ENCODE data around the gene GZMA.

The GZMA gene

DNA sequence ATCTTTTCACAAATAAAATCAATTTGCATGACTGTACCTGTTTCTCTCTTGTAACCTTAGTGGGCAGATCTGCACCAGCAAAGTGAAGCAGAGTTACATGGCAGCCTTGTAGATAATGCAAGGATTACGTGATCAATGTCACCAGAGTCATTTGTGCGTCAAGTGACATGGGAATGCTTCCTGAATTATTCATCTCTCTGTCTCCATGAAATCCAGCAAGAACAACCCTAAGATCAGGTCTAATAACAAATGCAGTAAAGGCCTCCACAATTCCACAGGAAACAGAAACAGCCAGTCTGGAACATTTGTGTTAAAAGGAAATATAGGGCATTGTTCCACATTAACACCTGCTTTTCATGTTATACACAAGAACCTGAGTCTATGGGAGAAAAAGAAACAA, 7.8 kb downstream of the GZMA start:
- Histone ChIP-seq H3K36me3 (ENCODE audit: control insufficient read depth, insufficient read depth, low read length) (no peaks in the 10 kb centered on the region), H3K27ac (ENCODE audit: low read depth, low read length) (no peak overlapping the region), H3K9ac (ENCODE audit: low read depth, low read length) (no peak overlapping the region), H3K9me3 (ENCODE audit: control insufficient read depth, insufficient read depth, low read length) (no peaks in the 10 kb centered on the region), H3K4me3 (ENCODE audit: low read depth, low read length) (no peak overlapping the region), H3K27me3 (ENCODE audit: control insufficient read depth, insufficient read depth, low read length) (no peaks in the 10 kb centered on the region), H3K4me1 (ENCODE audit: control insufficient read depth, insufficient read depth, low read length) (peaks cover 10% of the 10 kb centered on the region)

DNA sequence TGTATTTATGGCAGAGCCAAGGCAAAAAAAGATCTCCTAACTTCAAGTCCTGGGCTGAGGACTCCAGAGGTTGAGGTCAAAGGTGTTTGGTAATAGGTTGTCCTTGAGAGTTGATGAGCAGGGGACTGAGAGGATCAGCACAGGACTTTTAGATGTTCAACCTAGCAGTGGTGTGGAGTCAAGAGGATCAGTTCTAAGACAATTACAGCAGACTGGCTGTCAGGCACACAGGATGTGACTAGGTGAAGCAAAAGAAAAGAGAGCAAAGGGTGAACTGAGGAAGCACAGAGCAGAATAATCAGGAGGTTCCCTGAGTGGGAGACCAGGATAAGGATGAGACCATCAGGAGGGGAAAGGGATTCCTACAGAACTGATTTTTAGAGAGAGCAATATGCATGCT, 10.9 kb downstream of the GZMA start:
- Histone ChIP-seq H3K9me3 (ENCODE audit: control insufficient read depth, insufficient read depth, low read length) (no peaks in the 10 kb centered on the region), H3K4me1 (ENCODE audit: control insufficient read depth, insufficient read depth, low read length) (peaks cover 10% of the 10 kb centered on the region), H3K9ac (ENCODE audit: low read depth, low read length) (no peak overlapping the region), H3K27ac (ENCODE audit: low read depth, low read length) (no peak overlapping the region), H3K27me3 (ENCODE audit: control insufficient read depth, insufficient read depth, low read length) (no peaks in the 10 kb centered on the region), H3K36me3 (ENCODE audit: control insufficient read depth, insufficient read depth, low read length) (no peaks in the 10 kb centered on the region), H3K4me3 (ENCODE audit: low read depth, low read length) (no peak overlapping the region)

DNA sequence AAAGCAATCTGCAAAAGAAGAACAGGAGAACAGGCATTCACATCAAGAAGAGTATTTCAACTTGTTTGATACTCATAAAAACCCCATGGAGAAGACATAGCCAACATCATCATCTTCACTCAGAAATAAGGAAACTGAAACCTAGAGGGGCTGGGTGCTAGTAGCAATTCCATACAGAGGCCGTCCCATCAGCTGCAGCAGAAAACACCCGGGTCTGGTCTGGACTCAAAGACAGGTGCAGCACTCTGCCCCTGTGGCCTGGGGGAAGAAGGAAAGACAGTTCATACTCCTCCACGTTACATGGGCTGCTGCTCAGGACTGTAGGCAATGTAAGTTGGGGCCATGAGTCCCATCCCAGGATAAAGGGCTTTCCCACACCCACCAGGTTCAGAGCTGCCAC, 11.6 kb downstream of the GZMA start:
- Histone ChIP-seq H3K4me1 (ENCODE audit: control insufficient read depth, insufficient read depth, low read length) (peaks cover 10% of the 10 kb centered on the region), H3K36me3 (ENCODE audit: control insufficient read depth, insufficient read depth, low read length) (no peaks in the 10 kb centered on the region), H3K9ac (ENCODE audit: low read depth, low read length) (no peak overlapping the region), H3K27ac (ENCODE audit: low read depth, low read length) (no peak overlapping the region), H3K4me3 (ENCODE audit: low read depth, low read length) (no peak overlapping the region), H3K27me3 (ENCODE audit: control insufficient read depth, insufficient read depth, low read length) (no peaks in the 10 kb centered on the region), H3K9me3 (ENCODE audit: control insufficient read depth, insufficient read depth, low read length) (no peaks in the 10 kb centered on the region)

DNA sequence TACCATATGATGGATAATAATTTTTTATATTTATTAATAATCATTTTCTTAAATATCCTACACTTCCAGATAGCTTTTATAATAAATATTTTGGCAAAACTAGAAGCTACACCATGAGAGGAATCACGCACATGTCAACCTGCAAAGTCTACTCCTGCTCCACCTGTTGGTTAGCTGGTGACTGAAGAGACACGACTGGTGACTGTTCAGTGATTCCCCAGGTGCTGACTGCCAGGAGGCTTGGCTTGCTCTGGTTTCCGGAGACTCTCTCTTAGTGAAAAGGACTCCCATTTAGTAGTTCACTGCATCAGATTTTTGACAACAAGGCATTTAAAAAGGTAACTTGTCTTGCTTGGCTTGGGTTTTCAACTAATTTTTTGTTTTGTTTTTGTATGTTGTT, 20.9 kb downstream of the GZMA start:
- no peak overlapping the region for H3K4me3 ChIP-seq (ENCODE audit: low read depth, low read length)
- H3K4me1 ChIP-seq (ENCODE audit: control insufficient read depth, insufficient read depth, low read length) = no peaks in the 10 kb centered on the region
- H3K27ac ChIP-seq (ENCODE audit: low read depth, low read length) = no peak overlapping the region
- H3K9me3 ChIP-seq (ENCODE audit: control insufficient read depth, insufficient read depth, low read length) = no peaks in the 10 kb centered on the region
- H3K9ac ChIP-seq (ENCODE audit: low read depth, low read length) = no peak overlapping the region
- H3K36me3 ChIP-seq (ENCODE audit: control insufficient read depth, insufficient read depth, low read length) = no peaks in the 10 kb centered on the region
- no peaks in the 10 kb centered on the region for H3K27me3 ChIP-seq (ENCODE audit: control insufficient read depth, insufficient read depth, low read length)

DNA sequence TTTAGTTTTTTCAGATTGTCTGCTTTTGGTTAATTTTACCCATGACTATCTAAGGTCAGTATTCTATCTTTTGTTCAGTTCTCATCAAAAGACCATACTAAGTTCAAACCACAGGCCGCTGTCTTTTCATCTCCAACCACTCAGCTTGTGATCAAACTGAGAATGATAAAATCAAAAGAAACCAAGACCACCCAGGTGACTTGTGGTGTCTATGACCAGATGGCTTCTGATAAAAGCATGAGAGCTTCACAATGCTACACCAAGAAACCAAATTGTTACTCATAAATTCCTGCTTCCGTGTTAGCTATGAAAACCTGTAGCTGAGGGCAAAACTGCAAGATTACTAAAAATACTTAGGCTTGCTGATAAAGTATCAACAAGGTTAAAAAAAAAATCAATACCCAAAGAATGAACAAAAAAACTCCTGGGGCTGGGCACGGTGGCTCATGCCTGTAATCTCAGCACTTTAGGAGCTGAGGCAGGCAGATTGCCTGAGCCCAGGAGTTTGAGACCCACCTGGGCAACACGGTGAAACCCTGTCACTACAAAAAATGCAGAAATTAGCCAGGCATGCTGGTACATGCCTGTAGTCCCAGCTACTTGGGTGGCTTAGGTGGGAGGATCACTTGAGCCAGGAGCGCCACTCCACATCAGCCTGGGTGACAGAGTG, 31.7 kb downstream of the GZMA start:
- Histone ChIP-seq H3K4me1 (ENCODE audit: control insufficient read depth, insufficient read depth, low read length) (no peaks in the 10 kb centered on the region), H3K27me3 (ENCODE audit: control insufficient read depth, insufficient read depth, low read length) (no peaks in the 10 kb centered on the region), H3K27ac (ENCODE audit: low read depth, low read length) (no peak overlapping the region), H3K9me3 (ENCODE audit: control insufficient read depth, insufficient read depth, low read length) (no peaks in the 10 kb centered on the region), H3K9ac (ENCODE audit: low read depth, low read length) (no peak overlapping the region), H3K36me3 (ENCODE audit: control insufficient read depth, insufficient read depth, low read length) (no peaks in the 10 kb centered on the region), H3K4me3 (ENCODE audit: low read depth, low read length) (no peak overlapping the region)

DNA sequence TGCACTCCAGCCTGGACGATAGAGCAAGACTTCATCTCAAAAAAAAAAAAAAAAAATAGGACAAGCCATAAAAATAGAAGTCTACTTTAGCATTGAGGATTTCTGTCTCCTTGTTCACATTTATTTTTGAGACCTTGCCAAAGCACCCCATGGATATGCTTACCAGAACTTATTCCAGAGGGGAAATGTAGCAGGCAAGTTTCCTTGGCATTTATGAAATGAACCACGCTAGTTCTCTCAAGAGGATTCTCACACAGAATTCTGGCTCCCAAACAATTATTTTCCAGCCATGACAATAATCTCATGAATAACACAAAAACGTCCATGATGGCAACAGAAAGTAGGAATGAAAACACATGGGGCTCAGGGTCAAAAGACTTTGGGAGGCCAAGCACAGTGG, 34.1 kb downstream of the GZMA start:
- Histone ChIP-seq H3K36me3 (ENCODE audit: control insufficient read depth, insufficient read depth, low read length) (no peaks in the 10 kb centered on the region), H3K27me3 (ENCODE audit: control insufficient read depth, insufficient read depth, low read length) (no peaks in the 10 kb centered on the region), H3K4me1 (ENCODE audit: control insufficient read depth, insufficient read depth, low read length) (no peaks in the 10 kb centered on the region), H3K9me3 (ENCODE audit: control insufficient read depth, insufficient read depth, low read length) (no peaks in the 10 kb centered on the region), H3K4me3 (ENCODE audit: low read depth, low read length) (no peak overlapping the region), H3K9ac (ENCODE audit: low read depth, low read length) (no peak overlapping the region), H3K27ac (ENCODE audit: low read depth, low read length) (no peak overlapping the region)

DNA sequence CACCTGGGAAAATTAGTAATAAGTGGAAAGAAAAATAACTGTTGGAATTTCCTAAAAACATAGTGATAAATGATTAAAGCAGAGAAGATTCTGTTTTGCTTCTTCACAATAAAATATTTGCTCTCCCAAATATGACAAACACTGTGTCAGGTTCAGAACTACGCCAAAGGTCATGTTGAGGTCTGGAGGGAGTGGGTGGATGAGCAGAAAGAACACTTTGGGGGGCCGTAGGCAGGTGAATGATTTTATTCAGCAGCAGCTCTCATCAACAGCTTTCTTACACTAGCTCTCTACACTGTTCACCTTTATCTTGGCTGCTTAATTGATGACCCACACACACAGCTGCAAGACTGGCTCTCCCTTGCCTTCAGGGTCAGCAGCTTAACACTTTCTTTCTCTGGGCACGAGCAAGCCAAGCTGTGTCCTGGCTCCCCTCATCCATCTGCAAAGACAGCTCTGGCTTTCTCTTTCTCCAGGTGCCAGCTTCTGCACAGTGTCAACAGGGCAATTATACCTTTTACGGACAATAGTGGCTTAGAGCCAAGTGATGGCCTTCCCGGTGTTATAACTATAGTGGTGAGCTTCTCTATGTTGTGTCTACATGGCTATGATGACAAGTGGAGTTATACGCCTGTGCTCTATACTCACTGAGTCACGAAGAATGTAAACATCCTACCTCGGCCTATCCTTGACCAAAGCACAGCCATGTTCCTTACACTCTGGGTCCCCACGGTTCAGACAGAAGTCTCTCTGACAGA, 38.6 kb downstream of the GZMA start:
- Histone ChIP-seq H3K36me3 (ENCODE audit: control insufficient read depth, insufficient read depth, low read length) (no peaks in the 10 kb centered on the region), H3K27ac (ENCODE audit: low read depth, low read length) (no peak overlapping the region), H3K9ac (ENCODE audit: low read depth, low read length) (no peak overlapping the region), H3K4me3 (ENCODE audit: low read depth, low read length) (no peak overlapping the region), H3K27me3 (ENCODE audit: control insufficient read depth, insufficient read depth, low read length) (no peaks in the 10 kb centered on the region), H3K4me1 (ENCODE audit: control insufficient read depth, insufficient read depth, low read length) (no peaks in the 10 kb centered on the region), H3K9me3 (ENCODE audit: control insufficient read depth, insufficient read depth, low read length) (no peaks in the 10 kb centered on the region)

DNA sequence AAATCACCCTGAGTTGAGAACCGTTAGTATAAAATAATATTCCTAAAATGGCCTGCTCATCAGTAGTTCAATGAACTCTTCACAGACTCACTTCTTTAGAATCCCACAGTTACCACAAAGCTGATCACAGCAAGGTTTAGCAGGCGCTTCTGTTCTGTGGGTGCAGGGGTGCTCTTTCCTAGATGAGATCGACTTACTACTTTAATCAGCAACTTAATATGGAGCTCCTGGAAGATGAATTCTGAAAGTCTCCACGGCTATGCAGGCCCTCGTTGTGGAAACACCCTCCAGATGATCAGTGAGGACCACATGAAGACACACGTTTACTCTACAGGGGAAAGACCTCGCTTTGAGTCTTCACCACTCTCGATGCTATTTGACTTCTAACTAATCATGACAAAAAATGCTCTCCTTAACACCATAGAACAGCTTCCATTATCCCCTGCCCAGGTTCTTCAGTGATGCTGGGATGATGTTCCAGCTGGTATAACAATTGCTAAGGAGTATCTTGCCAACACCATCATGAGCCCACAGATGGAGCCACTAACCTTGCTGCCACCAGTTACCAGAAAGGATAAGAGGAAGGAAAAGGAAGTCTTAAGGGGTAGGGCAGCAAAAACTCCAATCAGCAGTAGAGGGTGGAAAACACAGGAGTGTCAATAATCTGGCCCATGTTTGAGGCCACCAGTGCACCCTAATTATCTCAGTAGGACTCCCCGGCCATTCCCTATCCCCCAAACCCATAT, 39.7 kb downstream of the GZMA start:
- Histone ChIP-seq H3K27me3 (ENCODE audit: control insufficient read depth, insufficient read depth, low read length) (no peaks in the 10 kb centered on the region), H3K27ac (ENCODE audit: low read depth, low read length) (no peak overlapping the region), H3K4me1 (ENCODE audit: control insufficient read depth, insufficient read depth, low read length) (no peaks in the 10 kb centered on the region), H3K4me3 (ENCODE audit: low read depth, low read length) (no peak overlapping the region), H3K9me3 (ENCODE audit: control insufficient read depth, insufficient read depth, low read length) (no peaks in the 10 kb centered on the region), H3K9ac (ENCODE audit: low read depth, low read length) (no peak overlapping the region), H3K36me3 (ENCODE audit: control insufficient read depth, insufficient read depth, low read length) (no peaks in the 10 kb centered on the region)

DNA sequence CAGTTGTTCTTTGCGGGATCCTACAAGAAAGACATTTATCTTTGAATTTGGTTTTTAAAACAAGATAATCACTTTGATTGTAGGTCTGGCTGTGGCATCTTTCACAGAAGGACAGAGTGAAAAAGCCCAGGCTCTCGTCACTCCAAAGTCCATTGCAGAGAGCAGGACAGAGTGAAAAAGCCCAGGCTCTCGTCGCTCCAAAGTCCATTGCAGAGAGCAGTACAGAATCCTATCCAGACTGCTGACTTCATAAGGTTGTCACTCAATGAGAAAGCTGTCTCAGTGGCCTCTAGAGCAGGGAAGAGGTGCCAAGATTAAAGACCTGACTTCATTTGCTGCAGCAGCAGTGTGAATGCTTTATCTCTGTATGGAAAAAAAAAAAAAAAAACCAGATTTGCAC, 41.2 kb downstream of the GZMA start:
- no peaks in the 10 kb centered on the region for H3K9me3 ChIP-seq (ENCODE audit: control insufficient read depth, insufficient read depth, low read length)
- no peak overlapping the region for H3K27ac ChIP-seq (ENCODE audit: low read depth, low read length)
- no peaks in the 10 kb centered on the region for H3K27me3 ChIP-seq (ENCODE audit: control insufficient read depth, insufficient read depth, low read length)
- H3K36me3 ChIP-seq (ENCODE audit: control insufficient read depth, insufficient read depth, low read length) = no peaks in the 10 kb centered on the region
- no peak overlapping the region for H3K9ac ChIP-seq (ENCODE audit: low read depth, low read length)
- no peak overlapping the region for H3K4me3 ChIP-seq (ENCODE audit: low read depth, low read length)
- H3K4me1 ChIP-seq (ENCODE audit: control insufficient read depth, insufficient read depth, low read length) = no peaks in the 10 kb centered on the region

DNA sequence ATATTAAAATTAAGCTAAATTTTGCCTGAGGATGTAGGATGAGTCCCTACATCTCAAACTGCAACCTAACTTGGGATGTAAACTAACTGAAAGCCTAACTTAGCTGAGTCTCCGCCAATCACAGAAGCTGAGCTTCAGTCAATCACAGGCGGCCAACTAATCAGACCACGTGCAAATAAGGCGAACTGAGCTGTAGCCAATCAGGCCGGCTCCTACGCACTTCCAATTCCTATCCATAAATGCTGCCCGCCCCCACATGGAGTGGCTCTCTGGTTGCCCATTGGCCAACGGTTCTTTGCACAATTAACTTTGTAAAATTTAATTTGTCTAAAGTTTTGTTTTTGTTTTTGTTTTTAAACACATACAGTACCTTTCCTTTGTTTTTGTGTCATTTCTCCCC, 43.6 kb downstream of the GZMA start:
- no peaks in the 10 kb centered on the region for H3K36me3 ChIP-seq (ENCODE audit: control insufficient read depth, insufficient read depth, low read length)
- H3K9ac ChIP-seq (ENCODE audit: low read depth, low read length) = no peak overlapping the region
- no peak overlapping the region for H3K4me3 ChIP-seq (ENCODE audit: low read depth, low read length)
- H3K27me3 ChIP-seq (ENCODE audit: control insufficient read depth, insufficient read depth, low read length) = no peaks in the 10 kb centered on the region
- H3K4me1 ChIP-seq (ENCODE audit: control insufficient read depth, insufficient read depth, low read length) = no peaks in the 10 kb centered on the region
- no peak overlapping the region for H3K27ac ChIP-seq (ENCODE audit: low read depth, low read length)
- H3K9me3 ChIP-seq (ENCODE audit: control insufficient read depth, insufficient read depth, low read length) = no peaks in the 10 kb centered on the region

DNA sequence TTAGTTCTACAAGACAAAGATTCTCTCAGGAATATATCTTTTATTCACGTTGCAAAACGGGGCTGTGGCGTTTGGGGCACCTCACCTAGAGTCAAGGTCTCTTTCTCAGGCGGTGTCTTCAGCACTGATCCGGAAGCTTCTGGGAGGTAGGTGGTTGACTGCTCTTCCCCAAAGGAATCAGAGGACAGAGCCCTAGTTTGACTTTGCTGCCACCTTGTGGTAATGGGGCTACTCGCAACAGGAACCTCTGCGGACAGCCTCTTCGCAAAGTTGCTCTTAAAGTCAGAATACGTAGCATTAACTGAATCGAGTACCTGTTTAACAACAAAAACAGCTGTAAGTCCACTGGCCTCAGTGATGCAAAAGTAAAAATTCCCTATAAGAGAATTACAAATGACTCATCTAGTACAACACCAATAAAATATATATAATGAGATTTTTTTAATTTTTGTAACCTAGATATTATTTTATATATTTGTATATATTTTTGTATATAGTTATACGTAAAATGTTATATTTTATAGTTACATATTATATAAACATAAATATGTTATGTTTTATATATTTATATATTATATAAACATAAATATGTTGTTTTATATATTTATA, 44.2 kb downstream of the GZMA start:
- Histone ChIP-seq H3K36me3 (ENCODE audit: control insufficient read depth, insufficient read depth, low read length) (no peaks in the 10 kb centered on the region), H3K27me3 (ENCODE audit: control insufficient read depth, insufficient read depth, low read length) (no peaks in the 10 kb centered on the region), H3K9me3 (ENCODE audit: control insufficient read depth, insufficient read depth, low read length) (no peaks in the 10 kb centered on the region), H3K9ac (ENCODE audit: low read depth, low read length) (no peak overlapping the region), H3K4me3 (ENCODE audit: low read depth, low read length) (no peak overlapping the region), H3K27ac (ENCODE audit: low read depth, low read length) (no peak overlapping the region), H3K4me1 (ENCODE audit: control insufficient read depth, insufficient read depth, low read length) (no peaks in the 10 kb centered on the region)

Data from HUES48 (cell line).